HG02970 (cell line): ENCODE data around the gene PSAT1.

ENCODE experiments used
- ATAC-seq: cut with Tn5 transposase; IDR thresholded peaks from one replicate; pipeline ENCODE4 v1.9.1; 2021; ENCODE audit warnings: mild to moderate bottlenecking, moderate library complexity, moderate number of reproducible peaks; ENCODE audit not compliant: unreplicated experiment, low FRiP score

PSAT1 gene

GRCh38 chr9:78292026-78292425, 4.9 kb upstream of the PSAT1 start:
- ATAC-seq = no peak

- ATAC-seq = no peak
These were observed 4.0 kb upstream of the PSAT1 start for GRCh38 chr9:78292716-78293497.

DNA sequence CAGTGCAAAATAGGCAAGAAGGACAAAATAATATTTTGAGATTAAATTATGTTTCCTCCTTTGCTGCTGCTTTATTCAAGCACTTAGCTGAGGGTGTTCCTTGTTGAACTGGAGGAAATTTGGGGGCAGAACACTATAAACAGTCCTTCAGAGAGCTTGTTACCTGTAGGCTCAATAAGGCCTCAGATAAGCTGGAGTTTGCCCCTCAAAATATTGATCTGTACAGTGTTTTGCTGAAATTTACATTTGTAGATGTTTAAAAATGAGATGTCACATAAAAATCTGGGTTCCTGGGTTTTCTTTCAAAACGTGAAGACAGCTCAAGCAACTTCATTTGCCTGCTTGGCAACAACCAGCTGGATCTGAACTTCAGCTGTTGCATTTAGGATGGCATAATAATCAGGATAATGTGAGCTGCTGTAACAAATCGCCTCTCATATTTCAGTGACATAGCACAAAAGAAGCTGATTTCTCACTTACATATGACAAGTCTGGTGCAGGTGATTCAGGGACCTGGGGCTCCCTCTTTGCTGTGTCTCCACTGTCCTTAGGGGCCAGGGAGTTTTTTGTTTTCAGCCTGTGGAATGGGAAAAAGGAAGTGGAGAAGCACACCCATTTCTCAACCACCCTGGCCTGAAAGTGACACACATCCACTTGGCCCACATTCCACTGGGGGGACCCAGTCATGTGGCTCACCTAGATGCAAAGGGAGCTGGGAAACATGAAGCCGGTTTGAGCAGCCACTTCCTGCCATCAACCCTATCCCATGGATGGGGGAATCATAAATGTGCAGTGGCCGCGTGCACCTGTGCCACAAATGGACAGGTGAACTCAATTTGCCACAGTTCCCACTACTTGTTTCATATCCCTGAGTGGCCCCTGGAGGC, 2.4 kb upstream of the PSAT1 start:
- no peak for ATAC-seq

DNA sequence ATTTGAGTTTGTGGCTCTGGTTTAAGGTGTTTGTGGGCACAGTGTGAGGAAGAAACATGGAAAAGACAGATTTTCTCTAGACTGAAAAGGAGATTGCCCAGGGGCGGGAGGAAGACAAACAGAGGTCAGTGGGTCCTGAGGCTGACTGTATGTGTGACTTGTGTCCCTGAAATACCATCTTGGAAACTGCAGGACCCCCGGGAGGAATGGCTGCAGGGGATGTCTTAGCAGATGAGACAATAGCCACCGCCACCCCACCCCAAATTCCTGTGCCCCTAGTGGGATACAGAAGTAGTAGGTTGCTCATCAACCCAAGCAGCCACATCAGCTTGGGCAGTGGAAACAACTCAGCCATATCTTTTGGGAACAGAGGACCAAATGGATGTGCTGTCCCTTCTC, 1.7 kb upstream of the PSAT1 start:
- ATAC-seq = no peak

- ATAC-seq = no peak
These were observed 1.2 kb upstream of the PSAT1 start for GRCh38 chr9:78295731-78296130.

- ATAC-seq = no peak
These were observed 578 bp upstream of the PSAT1 start for GRCh38 chr9:78296201-78296892.

DNA sequence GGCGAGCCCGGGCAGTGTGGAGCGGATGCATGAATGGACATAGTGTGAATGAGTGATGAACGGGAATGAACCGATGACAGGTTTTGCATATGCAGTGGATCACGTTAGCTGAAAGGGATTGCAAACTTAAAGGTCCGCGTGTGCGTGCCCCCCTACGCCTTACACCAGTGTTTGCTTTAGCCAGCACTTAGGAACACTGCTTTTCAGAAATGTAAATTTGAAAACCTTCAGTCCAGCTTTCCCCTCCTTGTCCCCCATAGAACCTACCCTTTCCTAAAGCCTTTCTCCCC, 692 bp downstream of the PSAT1 start:
- no peak for ATAC-seq

DNA sequence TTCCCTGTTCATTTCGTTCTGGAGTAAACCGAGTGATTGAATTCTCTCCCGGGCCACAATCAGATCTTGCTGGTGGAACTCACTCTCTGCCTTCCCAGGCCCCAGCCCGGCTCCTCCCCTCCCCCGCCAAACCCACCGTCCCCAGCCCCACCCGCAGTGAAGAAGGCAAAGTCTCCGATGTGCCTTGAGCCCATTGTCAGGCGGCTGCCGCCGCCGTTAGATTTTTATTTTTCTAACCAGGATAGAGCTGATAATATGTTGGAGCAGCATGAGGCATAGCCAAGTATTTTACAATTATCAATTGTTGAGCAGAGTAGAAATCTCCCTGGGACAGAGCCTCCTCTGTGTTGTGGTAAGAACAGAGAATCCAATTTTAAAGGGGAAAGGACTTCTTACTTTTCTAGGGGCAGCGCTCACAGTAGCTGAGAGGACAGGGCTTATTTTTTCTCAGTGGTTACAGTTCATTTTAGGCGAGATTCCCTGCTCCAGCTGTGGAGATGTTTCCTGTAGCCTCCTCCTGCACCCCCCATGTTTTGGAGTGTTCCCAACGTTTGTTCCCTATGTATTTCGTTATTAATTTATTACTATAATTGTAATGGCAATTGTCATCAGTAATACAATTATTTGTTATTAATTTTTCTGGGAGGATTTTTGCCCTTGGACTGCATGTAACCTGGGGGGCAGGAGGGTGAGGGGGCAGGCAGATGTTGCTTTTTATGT, 1.3 kb downstream of the PSAT1 start:
- ATAC-seq = no peak

- ATAC-seq = no peak
These were observed 3.3 kb downstream of the PSAT1 start for GRCh38 chr9:78300209-78300608.

DNA sequence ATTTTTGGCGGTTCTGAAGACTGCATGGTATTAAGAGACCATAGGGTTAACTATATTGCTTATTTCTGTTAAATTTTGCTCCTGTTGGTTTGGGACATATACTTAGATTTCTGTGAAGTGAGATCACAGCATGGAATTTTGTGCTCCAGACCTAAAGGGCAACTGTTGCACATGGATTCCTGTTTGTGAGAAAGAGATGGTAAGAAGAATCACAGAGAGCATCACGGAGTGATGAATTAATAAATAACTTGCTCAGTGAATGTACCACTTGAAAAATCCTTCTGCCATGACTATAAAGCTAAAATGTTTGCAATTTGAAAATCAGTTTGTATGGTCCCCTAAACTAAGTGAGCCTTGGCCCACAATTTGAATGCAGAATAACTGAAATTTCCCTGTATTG, 4.5 kb downstream of the PSAT1 start:
- no peak for ATAC-seq

DNA sequence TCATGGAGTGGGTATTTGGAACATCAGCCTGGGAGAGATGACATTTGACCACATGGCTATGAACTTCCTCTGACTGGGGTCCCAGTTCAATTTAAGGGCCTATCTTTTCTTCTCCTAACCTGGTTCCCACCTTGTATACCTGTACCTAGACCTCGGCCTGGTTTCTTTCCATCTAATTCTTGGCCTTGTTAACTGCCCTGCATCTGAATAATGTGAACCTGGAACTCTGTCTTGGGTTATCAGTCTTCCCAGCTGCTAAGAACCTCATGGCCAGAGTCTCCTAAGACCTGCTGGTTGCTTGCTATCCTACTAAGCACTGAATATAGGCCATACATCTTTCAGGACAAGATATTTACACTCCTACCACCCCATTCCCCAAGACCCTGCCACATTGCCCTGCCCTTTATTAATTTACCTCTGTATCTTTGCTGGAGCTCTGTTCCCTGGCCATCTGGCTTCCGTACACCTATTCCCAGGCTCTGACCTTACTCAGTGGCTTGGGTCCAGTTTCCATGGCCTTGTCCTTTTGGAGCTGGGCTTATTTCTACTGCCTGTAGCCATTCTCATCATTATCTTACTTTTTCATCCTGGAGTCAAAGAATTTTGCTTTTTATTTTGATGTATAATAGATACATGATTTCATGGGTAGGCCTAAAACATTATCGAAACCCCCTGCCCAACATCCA, 6.6 kb downstream of the PSAT1 start:
- no peak for ATAC-seq

DNA sequence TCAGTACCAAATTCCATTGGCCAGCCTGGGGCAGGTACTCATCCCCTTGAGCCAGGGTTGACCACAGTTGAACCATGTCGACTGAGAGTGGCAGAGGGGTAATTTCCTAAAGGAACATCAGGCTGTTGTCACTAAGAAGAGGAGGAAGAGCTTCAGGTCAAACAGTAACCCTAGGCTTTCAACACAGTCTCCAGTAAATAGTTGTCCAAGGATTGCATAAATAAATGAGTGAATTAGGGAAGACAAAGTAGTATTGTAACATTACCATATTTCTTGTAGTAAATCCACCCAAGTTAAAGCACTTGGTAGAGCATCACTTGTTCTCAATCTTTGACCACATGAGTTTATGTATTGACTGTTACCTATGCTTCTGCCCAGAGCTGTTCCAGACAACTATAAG, 7.4 kb downstream of the PSAT1 start:
- no peak for ATAC-seq

DNA sequence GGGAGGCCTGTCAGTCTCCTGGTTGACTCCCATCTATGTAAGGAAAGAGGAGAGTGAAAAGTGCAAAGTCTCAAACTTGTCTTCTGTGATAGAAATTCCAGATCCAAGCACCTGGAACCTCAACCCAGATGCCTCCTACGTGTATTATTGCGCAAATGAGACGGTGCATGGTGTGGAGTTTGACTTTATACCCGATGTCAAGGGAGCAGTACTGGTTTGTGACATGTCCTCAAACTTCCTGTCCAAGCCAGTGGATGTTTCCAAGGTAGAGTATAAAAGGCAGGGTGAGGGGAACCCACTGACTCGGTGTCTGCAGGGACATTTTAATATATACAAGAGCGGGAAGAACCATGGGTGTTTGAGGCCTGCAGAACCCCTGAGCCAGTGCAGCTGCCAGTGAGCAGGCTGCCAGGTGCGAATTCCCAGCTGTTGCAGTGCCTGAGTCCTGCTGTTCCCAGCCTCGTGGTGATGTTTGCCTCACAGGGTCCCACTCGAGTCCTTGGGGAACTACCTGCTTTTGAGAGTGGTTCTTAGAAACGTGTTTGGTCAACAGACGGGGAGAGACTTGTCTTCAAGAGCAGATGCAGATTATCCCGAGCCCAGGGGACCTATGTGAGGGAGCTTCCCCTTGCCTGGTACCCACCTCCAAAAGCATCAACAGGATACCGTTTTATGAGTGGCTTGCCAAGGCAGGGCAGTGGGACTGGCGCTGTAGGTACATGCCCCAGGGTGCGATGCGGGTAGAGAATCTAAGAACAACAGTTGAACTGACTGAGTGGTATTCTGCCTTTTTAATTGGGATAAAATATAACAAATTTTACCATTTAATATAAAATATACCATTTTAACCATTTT, 9.5 kb downstream of the PSAT1 start:
- ATAC-seq = no peak

- no peak for ATAC-seq
These were observed 10.4 kb downstream of the PSAT1 start for GRCh38 chr9:78307360-78307759.

- ATAC-seq = no peak
These were observed 12.1 kb downstream of the PSAT1 start for GRCh38 chr9:78309066-78309465.

DNA sequence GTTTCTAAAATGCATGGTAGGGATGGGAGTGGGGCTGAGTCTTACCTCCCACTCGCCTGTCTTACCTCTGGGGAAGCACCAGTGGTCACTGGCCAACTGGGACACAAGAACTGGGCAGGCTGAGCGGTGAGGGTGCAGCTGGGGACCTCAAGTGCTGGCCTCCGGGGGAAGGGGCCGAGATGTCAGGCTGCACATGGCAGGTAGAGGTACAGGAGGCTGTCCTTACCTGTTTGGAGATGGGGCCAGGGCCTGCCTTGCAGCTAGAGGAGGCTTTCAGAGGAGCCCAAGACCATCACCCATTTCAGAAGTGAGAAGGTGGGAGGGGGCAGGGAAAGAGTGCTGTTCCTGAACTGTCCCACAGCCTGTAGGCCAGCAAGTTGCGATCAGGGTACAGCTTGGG, 14.2 kb downstream of the PSAT1 start:
- no peak for ATAC-seq

GRCh38 chr9:78311886-78312524, 15.1 kb downstream of the PSAT1 start:
- ATAC-seq = no peak

DNA sequence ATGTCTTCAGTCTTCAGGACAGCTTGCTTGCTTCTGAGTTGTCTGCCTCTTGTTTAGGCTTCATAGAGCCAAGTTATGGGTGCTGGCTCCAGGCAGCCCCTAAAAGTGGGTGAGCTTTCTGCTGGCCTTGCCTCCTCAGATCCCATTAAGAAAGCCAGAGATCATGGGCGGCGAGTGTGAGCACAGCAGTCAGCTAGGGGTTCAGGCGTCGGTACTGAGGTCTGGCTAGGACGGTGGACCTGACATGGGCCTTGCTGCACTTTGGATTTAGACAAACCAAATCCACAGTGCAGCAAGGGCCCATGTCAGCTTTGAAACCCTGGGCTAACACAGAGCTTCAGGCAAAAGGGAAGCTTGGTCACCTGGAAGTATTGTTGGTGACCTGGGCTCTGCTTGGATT, 17.6 kb downstream of the PSAT1 start:
- no peak for ATAC-seq
